Inflammatory macrophage treated with lipopolysaccharide for 4 hours (primary cell): ENCODE results near the gene DBN1.

Experiments
- DNase-seq: peaks from one replicate; pipeline ENCODE4 v3.0.0-alpha.2; 2020

DBN1 gene

DNA sequence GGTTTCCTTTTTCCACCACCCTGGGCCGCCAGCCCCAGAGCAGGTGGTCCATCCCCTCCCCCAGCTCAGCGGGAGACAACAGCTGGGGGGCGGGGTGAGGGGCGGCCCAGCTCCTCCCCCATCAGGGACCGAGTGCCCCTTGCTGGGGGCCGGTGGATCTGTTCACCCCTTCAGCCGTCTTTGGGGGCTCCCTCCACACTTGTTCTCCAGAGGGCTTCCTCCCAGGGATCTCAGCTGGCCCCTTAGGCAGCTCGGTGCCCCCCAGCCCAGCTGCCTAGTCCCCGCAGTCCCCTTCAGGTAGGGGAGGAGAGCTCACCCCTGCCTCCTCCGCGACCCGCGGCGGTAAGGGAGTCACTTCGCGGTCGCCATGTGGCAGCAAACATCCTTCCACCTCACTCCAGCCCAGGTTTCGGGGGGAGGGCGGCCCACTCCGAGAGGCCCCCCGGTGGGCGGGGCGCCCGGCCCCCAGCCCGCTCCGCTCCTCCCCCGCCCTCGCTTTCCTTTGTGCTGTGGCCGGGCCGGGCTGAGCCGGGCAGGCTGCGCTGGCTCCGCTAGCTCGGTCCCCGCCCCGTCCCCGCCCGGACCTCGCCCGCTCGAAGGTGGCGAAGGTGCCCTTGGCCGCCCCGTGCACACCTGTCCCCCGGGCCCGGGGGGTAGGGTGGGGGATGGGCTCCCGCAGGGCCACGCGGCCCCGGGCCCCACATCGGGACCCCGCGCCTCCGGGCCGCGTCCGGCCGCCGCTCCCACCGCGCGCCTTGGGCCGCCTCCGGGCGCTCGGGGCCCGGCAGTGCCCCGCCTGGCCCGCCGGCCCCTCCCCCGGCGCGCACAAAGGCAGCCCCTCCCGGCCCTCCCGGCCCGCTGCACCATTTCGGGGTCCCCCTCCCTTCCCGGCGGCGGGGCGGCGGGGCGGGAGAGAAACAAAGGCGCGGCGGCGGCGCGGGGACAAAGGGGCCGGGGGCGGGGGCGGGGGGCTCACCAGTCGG is 683 bp downstream of the DBN1 start:
- DNase-seq: no peak

DNA sequence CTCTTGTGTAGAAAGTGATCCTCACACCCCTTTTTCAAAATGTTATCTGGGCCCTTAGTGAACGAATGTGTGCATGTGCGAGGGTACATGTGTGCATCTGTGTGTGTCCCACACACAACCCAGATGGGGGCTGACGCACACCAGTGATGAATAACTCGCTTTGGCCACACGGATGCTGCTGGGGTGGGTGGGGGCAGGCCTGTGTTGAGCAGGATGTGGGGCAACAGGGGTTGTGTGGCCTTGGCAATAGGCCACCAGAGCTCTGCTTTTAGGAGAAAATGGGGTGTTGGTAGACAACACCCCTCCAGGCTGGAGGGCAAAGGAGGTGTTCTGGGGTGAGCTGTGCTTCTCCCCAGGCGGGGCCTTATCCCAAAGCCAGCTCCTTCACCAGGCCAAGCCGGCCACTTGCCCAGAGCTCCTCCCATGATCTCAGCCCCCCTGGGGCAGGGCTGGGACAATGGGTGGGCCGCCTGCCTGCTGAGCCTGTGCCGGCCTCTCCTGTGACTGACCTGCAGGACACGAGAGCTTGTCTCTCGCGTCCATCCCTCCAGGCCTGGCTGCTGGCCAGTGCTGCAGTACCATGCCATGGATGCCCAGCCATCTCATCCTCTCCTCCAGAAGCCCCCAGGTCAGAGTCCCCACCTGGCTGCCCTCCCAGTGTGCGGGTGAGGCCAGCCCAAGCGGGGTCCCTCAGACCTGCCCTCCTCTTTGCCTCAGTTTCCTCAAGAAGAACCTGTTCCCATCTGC is 1.7 kb downstream of the DBN1 start:
- DNase-seq: no peak

DNA sequence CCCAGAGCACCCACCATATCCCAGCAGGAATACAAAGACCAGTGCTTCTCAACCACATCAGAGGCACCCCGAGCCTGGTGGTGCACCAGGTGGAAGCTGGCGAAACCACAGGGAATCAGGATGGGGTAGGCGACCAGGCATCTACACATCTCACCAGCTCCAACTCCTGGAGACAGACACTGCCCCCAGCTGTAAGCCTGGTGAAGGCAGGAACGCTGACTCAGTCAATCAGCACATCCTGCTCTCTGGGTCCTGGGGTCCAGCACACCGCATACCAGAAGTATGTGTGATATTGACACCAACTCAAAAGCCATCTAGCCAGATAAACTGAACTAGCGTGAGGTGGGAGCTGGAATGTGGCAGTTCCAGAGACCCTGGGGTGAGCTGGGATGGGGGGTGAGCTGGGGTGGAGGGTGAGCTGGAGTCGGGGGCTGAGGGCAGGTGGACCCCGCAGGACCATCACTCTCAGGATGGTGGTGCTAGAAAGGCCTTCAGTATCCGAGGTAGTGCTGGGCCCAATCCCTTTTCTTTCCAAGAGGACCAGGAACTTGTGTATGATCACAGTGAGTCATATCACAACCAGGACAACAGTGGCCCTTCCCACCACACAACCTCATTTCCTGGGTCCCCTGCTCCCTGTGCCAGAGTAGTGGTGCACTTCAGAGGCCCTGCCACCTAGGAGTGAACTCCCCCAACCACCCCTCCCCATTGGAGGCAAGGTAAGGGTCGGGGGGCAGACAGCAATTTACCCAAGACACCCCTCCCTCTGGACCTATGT is 2.5 kb downstream of the DBN1 start:
- DNase-seq: no peak

DNA sequence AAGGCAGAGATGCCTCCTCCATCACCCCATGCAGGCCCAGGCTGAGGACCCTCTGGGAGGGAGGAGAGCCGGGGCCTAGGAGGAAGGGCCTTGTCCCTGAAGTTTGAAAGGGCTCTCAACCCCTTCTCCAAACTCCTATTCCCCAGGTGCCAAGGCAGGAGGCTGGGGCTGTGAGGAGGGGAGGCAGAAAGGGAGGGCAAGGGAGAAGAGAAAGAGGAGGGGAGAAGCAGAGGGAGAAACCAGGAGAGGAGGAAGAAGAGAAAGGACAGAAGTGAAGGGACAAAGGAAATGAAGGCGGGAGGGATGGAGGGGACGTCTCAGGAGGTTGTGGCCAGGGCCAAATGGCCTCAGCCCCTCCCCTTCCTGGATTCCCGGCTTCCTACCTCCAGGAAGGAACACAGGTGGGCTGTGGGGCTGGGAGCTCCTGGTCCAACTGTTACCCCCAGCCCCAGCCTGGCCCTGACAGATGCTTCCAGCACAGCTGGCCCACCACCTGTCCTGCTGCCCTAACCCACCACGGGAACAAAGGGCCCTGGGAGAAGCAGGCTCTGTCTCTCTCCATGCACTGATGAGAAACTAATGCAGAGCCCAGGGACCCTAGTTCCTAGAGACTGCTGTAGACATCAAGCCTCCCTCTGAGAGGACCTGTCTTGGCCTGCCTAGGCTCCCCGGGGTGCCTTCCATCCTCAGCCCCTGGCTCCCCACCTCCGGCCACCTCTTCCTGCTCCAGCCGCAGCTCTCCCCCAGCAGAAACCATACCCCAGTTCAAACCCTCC is 3.5 kb downstream of the DBN1 start:
- DNase-seq: no peak

DNA sequence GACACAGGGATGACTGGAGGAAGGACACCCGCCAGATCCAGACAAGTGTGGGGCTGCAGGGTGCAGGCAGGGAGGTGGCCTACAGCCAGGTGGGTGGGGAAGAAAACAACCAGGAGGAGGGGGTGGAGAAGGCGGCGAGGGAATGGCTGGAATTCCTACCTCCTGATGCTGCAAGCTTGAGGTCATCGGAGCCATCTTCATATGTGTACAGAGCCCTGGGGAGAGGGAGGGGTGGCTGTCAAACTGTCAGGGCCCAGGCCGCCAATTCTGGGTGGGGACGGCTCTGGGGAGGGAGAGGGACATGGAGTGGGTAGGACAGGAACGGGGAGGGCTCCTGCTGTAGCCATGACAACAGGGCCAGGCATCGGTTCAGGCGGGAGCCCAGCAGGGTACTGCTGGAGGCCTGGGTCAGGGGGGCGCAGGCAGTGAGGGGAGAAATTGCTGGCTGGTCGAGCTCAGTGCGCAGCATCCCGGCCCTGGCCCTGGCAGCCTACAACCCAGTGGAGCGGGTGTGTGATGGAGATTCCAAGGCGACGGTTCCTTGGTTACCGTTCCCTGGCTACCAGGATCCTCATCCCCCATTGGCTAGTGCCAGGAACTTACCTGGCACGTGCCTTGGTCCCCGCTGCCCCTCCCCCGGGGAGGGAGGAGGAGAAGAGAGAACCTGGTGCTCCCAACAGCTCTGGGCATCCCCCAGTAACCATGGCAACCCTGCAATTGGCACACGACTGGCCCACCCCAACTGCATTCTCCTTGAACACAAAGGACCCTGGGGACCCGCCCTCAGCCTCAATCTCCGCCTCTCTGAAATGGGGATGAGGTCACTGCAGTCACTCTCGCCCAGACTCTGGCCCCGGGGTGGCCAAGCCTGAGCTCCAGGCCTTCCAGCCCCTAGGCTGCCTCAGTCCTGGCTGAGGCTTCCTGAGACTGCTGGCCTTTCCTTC is 4.5 kb downstream of the DBN1 start:
- DNase-seq: no peak

DNA sequence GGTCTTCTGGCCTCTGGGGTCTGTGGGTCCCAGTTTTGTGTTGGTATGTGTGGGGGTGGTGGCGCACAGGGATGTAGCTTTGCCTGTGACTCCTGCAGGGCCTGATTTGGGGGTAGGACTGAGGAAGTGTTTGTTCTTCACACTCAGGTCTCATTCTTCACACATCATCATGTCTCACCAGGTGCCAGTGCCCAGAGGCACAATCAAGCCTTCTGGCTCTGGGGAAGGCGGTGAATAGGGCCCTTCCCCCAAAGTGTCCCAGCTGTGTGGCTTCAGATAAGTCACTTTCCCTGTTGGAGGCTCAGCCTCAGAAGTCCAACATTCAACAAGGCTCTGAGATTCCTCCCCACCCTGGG is 5.1 kb downstream of the DBN1 start:
- no peak for DNase-seq

DNA sequence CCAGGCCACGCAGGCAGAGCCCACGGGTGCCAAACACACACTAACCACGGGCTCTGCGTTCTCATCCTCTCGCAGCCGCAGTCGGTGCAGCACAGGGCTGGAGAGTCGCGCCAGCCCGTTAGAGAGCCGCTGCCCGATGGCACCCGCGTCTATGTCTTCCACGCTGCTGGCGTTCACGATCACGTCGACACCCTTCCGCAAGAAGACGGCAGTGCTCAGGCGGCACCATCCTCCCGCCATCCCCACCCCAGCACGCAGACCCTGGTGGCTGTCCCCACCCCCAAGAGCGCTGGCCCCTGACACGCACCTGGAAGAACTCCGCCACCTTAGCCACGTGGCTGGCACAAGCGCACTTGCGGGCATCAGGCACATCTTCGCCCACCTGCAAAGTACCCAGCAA is 6.0 kb downstream of the DBN1 start:
- no peak for DNase-seq

DNA sequence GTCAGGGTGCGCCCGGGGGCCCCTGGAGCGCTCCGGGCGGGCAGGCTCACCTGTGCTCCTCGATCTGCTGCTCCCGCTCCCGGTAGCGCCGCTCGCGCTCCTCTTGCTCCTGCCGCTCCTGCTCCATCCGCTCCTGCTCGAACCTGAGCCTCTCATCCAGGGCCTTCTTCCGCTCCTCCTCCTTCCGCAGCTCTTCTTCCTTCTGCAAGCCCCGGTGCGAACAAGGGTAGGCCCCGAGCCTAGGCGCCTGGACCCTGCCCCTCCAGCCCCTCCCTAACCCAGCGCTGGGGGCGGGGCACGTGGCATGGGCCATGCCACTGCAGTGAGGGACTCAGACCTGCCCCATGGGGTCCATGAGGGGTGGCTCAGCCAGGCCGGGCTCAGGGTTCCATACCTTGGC is 6.6 kb downstream of the DBN1 start:
- no peak for DNase-seq

DNA sequence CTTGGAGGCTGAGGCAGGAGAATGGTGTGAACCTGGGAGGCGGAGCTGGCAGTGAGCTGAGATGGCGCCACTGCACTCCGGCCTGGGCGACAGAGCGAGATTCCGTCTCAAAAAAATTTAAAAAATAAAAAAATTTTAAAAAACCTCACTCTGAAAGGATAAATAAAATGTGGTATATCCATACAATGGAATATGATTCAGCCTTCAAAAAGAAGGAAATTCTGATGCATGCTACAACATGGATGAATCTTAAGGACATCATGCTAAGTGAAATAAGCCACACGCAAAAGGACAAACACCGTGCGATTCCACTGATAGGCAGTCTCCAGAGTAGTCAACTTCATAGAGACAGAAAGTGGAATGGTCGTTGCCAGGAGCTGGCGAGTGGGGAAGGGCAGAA is 8.4 kb downstream of the DBN1 start:
- DNase-seq: no peak

DNA sequence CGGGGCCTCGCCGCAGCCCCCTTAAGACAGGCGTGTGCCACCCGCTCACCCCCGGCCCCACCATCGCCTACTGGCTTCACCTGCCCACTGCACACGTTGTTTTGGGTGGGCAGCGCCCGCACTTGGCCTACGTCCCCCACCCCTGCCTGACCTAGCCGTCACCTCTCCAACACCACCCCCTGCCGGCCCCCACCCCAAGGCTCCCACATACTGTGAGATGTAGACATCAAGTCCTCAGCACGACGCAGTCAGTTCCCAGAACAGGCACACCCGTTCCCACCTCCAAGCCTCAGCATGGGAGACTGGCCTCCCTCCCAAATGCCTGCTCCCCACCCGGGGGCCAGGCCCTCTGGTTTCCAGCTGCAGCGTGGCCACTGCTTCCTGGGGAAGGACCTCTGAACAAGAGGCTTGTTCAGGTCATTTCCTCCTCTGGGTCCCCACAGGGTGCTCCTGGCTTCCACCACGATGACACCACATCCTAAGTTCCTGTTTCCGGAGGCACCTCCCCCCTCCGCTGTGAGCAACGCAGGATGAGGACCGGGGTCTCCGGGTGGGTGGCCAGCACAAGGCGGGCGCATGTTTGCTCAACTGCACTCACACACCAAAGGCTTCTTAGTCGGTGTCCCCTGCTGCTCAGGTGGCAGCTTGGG is 11.3 kb downstream of the DBN1 start:
- DNase-seq: peak; percentile 77

DNA sequence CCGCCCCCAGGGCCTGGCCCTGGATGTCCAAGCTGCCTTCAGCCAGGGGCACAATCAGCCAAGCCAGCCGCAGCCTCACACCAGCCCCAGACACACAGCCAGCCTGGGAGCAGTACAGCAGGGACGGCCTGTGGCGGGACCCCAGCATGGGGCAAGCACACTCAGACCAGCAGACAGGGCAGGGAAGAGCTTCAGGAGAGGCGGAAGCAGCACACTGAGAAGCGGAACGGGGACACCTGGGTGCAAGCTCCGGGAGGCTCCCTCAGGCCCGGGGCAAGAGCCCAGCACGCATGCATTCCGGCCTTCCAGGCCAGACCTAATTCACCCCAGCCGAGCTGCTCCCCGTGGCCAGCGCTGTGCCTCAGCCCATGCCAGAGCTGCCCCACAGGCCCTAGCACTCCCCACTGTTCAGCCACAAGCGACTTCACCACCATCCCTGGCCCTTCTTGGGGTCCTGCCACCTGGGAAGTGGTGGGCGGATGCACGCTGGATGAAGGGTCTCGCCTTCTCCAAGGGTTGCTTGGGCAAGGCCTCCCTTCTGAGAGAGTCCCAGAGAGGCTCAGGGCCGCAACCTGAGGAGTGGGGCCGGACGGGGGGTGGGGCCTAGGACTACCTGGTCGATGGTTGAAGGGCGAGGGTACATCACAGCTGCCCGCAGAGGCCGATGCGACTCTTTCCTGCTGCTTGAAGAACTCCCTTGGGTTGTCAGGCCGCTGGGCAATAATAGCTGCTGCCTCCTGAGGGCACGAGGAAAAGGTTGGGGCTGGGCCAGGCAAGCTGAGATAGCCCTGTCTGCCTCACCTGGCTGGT is 13.4 kb downstream of the DBN1 start:
- no peak for DNase-seq

DNA sequence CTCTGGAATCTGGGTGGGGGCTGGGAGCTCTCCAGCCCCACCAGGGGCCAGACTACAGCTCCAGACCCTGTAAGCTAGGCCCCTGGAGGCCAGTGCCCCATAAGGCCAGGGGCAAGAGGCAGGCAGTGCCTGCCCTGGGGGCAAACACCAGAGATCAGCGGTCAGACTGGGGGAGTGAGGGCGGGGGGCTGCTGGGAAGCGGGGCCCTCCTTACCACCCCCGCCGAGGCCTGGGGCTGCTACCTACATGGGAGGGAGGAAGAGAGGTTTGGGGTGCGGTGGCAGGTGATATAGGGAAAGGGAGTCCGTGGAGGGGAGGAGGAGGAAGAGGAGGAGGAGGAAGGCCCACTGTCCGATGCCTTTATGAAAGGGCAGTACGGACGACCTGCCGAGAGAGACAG is 14.1 kb downstream of the DBN1 start:
- DNase-seq: no peak

DNA sequence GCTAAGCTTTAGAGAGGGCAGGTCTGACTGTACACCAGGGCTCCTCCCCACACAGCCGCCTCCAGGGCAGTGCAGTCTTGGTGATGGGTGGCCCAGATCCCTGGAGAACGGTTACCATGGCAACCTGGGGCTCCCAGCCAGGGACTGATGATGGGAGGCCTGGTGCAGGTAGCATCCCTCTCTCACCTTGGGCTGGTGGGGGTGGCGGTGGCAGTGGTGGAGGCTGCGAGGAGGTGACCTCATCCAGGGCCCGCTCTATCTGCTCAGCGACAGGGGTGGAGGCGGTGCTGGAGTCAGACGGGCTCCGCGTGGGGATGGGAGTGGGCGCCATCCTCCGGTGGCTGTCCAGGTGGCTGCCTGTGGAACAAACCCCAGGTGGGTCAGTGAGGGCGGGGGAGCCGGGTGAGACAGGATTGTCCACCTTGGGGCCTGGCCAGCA is 14.5 kb downstream of the DBN1 start:
- no peak for DNase-seq

DNA sequence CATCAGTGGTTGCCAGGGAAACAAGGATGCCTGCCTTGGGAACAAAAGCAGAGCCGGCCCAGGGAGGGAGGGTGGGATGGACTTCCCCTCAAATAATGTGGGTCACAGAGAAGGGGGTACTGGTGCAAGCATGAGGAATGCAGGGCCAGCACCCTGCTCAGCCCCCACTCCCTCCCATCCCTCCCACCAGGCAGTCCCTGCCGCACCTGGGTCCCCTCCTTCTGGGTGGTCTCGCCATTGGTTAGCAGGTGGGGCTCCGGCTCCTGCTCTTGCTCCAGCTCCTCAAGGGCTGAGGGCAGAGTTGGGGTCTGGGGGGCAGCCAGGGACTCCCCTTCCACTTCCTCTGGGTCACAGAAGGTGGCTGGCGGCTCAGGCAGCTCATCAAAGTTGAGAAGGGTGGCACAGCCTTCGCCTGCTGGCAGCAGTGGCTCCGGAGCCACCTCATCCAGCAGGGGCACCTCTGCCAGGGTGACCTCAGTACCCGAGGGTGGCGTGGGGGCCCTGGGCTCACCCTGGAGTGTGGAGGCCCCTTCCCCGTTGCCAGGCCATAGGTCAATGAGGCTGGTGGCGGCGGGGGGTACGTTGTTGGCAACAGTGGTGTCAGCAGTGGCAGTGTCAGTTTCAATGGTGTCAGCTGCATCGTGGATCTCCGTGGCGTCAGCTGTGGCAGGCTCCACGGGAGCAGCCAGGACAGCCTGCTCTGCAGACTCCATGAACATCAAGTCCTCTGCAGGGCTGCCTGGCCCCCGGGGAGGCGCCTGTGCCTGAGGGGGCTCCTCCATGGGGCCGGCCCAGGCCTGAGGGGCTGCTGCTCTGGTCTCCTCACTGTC is 15.4 kb downstream of the DBN1 start:
- no peak for DNase-seq

DNA sequence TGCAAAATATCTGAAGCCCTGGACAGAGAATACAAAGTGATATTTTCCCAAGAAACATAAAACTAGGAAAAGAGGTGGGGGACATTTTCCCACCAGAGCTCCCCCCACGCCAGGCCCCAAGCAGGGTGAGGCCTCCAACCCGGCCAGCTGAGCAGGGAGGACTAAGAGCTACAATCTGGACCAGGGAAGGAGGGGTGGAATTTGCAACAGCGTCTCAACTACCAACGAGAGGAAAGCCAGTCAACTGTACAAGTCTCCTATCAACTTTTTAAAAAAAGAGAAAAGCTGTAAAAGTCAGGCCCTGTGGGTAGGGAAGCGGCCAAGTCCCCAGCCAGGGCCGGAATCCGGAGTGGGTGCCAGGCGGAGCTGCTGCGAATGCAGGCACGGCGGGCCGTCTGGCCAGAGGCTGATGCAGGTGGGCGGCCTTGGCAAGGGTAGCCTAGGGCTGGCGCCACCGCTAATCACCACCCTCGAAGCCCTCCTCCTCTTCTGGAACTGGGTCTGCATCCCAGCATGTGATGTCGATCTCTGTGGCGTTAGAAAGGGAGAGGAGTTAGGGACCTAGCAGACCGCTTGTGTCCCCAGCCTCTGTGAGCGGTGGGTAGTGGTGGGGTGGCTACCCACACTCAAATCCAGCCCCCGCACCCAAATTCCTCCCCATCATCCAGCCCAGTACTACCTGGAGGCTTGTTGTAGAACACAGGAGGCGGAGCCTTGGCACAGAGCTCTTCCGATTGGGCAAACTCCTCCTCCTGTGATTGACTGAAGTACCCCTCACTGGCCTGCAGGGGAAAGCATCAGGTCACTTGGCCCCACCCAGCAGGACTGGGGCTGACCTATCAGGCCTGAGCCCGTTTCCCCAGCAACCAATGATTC is 16.2 kb downstream of the DBN1 start:
- peak; percentile 97 for DNase-seq

DNA sequence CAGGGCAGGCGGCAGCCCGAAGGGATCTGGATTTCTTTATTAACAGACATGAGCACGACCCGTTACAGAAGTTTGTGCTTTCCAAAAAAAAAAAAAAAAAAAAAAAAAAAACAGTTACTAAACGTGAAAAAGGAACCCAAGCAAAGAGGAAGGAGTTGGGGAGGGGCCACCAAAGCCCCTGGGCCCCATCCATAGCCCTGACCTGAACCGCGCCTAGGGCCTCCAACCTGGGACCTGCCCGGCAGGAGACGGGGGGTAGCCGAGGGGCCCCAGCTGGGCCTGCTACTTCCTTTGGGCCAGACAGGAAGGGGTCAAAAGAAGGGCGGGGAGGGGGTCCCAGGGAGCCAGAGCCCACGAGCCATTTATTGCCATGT is 16.9 kb downstream of the DBN1 start:
- no peak for DNase-seq

DNA sequence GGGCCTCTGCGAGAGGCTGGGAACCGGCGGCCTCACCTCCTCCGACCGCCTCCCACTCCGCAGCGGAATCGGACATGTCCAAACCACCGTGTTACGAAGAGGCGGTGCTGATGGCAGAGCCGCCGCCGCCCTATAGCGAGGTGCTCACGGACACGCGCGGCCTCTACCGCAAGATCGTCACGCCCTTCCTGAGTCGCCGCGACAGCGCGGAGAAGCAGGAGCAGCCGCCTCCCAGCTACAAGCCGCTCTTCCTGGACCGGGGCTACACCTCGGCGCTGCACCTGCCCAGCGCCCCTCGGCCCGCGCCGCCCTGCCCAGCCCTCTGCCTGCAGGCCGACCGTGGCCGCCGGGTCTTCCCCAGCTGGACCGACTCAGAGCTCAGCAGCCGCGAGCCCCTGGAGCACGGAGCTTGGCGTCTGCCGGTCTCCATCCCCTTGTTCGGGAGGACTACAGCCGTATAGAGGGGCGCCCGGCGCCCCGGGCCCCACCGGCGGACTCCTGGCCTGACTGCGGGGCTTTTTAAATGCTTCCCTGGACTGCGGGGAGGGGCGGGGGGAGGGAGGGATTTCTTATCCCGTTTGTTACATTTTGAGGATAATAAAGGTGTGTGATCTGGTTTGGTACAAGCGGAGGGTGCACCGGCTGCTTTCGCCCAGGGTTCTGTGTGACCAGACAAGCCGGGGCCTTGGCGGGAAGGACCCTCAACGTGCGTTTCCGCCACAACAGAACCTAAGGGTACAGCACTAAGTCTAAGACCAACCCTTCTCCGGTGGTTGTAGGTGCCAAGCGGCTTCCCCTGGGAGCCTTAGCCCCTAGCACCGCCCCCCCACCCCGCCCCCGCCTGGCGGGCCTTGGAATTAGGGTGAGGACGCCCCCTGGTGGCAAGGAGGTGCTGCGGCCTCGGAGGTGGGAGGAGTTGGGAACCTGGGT is 17.5 kb downstream of the DBN1 start:
- DNase-seq: peak; percentile 85
